ENCODE data around the gene UBD.

The UBD gene

DNA sequence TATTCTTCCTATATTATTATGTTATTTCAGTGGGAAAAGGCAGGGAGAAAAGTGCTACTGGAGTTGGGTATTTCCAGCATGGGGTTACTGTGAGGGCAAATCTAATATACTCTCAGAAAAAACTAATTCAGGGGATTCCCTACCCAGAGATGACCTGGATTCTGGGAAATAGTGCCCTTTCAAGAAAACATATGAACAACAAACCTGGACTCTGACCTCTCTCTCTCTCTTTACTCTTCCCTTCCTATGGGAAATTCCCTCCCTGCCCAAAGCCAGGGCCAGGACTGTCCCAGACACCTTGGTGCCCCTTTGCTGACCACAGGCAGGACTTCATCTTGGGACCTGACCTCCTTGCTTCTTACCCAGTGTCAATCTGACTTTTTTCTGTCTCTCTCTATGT lies 1.6 kb upstream of the UBD start:
- DNase-seq, result no peak

DNA sequence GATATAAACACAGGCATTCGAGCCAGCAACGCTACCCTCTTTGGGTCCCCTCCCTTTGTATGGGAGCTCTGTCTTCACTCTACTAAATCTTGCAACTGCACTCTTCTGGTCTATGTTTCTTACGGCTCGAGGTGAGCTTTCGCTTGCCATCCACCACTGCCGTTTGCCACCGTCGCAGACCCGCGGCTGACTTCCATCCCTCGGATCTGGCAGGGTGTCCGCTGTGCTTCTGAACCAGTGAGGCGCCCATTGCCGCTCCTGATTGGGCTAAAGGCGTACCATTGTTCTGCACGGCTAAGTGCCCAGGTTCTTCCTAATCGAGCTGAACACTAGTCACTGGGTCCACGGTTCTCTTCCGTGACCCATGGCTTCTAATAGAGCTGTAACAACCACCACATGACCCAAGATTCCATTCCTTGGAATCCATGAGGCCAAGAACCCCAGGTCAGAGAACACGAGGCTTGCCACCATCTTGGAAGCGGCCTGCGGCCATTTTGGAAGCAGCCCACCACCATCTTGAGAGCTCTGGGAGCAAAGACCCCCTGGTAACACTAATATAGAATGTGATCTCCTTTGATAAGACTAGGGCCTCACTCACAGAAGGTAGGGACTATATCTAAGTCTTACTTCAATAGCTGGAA lies 973 bp downstream of the UBD start:
- no peak for DNase-seq

- DNase-seq, result no peak
Observed at GRCh38 chr6:29557320-29557719, 2.2 kb downstream of the UBD start.

GRCh38 chr6:29554764-29555163 lies 4.8 kb downstream of the UBD start:
- no peak for DNase-seq

DNA sequence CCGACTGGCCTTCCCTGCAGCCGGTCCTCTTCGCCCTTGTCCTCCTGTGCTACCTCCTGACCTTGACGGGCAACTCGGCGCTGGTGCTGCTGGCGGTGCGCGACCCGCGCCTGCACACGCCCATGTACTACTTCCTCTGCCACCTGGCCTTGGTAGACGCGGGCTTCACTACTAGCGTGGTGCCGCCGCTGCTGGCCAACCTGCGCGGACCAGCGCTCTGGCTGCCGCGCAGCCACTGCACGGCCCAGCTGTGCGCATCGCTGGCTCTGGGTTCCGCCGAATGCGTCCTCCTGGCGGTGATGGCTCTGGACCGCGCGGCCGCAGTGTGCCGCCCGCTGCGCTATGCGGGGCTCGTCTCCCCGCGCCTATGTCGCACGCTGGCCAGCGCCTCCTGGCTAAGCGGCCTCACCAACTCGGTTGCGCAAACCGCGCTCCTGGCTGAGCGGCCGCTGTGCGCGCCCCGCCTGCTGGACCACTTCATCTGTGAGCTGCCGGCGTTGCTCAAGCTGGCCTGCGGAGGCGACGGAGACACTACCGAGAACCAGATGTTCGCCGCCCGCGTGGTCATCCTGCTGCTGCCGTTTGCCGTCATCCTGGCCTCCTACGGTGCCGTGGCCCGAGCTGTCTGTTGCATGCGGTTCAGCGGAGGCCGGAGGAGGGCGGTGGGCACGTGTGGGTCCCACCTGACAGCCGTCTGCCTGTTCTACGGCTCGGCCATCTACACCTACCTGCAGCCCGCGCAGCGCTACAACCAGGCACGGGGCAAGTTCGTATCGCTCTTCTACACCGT lies 6.1 kb downstream of the UBD start:
- DNase-seq, result peak in 1 of 5 donors; percentile 24

DNA sequence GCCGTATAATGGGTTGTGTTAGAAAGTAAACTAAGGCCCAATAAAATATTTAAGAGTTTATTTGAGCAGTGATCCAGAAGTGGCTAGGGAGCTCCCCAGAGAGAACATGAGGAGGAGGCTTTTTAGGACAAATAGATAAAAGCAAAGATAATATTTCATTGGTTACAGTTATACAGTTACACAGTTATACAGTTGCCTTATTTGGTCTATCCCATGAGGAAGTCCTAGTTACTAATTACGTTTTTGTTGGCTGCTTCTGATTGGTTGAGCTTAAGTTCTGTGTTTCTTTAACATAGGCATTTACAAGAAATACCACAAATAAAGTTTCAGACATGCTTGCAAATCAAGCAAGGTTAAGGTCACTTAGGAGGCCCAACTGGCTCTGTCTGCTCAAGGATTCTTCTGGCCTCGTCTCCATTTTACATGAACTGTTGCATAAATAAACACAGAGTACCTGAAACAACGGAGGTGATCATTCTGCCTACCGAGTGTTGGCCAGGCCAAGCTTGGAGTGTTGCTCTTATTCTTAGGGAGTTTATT lies 7.0 kb downstream of the UBD start:
- peak in 1 of 5 donors; percentile 68 for DNase-seq

DNA sequence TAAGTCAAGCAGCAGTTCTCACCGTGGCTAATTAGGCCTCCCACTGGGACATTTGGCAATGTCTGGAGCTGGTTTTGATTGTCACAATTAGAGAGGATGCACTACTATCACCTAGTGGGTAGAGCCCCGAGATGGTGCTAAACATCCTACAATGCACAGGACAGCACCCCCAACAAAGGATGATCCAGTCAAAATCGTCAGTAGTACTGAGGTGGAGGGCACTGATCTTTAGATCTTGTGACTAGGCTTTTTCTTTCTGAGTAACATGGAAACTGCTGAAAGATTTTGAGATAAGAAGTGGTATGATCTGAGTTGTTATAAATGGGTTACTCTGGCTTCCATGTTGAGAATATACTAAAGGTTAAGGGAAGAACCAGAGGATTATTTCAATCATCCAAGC lies 12.0 kb downstream of the UBD start:
- peak in 1 of 5 donors; percentile 55 for DNase-seq

DNA sequence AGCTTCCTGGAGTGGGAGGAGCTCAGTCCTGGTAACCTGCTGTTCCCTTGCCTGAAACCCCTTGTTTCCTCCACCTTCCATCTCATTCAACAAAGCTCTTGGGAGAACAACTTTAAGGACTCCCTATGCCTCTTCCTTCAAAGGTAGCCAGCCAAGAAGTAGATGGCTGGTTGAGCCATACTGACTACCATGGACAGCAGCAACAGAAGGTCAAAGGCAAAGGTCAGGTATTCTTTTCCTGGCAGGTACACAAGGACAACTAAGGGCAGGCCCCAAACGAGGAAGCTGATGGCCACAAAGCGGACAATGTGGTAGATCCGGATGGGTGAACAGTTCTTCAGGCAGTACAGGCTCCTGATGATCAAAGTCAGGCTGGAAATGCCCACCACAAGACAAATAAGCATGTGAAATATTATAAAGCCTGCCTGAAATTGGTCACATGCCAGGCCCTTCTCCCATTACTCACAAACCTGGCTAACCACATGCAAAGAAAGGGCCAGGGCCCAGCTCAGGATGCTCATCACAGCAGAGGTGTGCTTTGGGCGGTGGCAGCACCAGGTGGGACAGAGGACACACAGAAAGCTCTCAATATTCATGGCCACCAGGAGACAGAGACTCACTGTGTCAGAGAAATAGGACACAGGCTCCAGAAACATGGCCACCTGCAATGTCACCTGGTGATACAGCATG lies 21.7 kb downstream of the UBD start:
- DNase-seq, result no peak

DNA sequence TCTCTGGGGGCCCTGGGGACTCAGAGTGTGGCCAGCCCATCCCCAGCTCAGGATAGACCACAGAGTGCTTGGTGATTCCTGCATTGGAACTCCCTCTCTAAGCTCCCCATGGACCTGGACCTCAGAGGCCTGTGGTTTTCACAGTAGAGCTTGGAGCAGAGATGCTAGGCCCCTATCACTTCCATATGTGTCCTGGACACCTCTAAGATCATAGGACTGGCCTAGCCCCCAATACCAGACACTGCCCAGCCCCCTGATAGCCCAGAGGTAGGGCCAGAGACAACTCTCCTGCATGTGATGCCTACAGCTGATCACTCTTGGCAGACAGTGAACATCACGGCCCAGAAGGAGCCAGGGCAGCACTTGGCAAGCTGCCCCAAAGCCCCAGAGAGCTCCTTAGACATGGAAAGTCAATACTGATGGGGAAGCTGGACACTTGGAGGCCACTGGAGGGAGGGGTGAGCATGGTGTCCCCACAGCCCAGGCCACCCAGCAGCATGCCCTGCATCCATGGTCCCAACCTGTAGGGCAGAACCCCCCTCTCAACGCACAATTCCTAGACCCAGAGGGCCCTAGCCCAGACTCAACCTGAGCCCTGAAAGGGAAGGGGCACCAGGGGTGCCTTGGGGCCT lies 27.1 kb downstream of the UBD start:
- no peak for DNase-seq

GRCh38 chr6:29531668-29532067 lies 27.9 kb downstream of the UBD start:
- DNase-seq, result no peak

- DNase-seq, result no peak
Observed at GRCh38 chr6:29530671-29531310, 28.7 kb downstream of the UBD start.

GRCh38 chr6:29529956-29530355 lies 29.6 kb downstream of the UBD start:
- DNase-seq, result no peak

DNA sequence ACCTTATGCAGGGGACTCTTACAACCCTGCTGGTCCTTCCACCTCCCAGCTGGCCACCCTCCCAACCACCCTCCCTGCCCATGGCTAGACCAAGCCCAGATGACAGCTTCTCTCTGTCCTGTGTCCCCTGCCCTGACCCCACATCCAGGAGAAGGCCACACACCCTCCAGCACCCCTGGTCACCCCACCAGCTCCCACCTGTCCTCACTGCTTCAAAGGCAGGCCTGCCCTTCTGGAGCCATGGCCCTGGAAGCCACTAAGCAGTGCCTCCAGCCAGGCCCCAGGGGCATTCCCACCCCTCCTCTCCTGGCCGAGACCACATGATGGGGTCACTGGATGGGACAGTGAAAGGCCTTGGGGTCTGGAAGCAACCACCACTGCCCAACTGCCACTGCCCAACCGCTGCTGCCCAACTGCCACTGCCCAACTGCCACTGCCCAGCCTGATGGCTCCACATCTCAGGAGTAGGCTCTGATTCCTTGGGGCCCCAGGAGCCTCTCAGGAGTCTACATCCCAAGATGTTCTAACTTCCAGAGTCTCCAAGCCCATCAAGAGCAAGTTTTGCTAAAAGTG lies 30.5 kb downstream of the UBD start:
- no peak for DNase-seq

GRCh38 chr6:29528300-29528931 lies 31.1 kb downstream of the UBD start:
- no peak for DNase-seq

- DNase-seq, result no peak
Observed at GRCh38 chr6:29527564-29527963, 32.0 kb downstream of the UBD start.

DNA sequence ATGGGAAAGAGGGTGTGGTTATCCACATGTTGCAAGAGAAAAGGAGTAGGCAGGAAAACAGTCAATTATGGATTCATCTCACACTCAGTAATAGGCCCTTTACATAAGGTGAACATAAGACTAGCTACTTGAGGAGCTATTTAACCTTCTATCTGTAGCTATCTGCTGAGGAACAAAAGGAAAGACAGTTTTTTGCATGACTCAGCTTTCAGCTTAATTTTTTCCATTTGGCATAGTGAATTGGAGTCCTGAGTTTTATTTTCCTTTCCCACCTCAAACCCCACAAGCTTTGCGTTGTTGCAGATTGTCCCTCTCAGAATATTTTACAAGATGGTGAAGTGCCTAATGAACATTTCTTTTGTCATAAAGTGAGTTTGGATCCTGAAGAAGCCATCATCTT lies 32.4 kb downstream of the UBD start:
- DNase-seq, result no peak

- no peak for DNase-seq
Observed at GRCh38 chr6:29525311-29525639, 34.3 kb downstream of the UBD start.

GRCh38 chr6:29524444-29525310 lies 34.9 kb downstream of the UBD start:
- DNase-seq, result no peak

DNA sequence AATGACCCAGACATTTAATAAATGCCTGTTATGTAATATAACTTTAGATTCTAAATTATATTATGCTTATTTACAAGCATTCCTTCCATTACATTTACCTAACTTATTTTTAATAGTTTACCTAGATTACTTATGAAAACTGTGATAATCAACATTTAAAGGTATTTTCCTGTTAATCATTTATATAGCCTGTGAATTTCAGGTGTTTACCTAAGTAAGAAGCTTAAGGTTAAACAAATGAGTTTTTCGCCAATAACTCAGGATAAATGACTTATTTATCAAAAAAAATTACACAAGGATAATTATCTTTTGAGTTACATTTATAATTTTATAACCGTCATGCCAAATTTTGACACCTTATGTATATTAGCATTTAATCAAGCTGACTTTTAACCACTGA lies 35.5 kb downstream of the UBD start:
- no peak for DNase-seq

- no peak for DNase-seq
Observed at GRCh38 chr6:29522227-29522626, 37.3 kb downstream of the UBD start.

Data from T-helper 1 cell (primary cell).